Raji (cell line): ENCODE measurements around the gene WASF3.

Experiments
- POLR2A ChIP-seq: IDR thresholded peaks from 2 replicates; pipeline ENCODE4 v1.6.1; 2011; ENCODE audit warnings: low read depth, low read length, control low read depth; ENCODE audit not compliant: insufficient read depth

Gene WASF3

DNA sequence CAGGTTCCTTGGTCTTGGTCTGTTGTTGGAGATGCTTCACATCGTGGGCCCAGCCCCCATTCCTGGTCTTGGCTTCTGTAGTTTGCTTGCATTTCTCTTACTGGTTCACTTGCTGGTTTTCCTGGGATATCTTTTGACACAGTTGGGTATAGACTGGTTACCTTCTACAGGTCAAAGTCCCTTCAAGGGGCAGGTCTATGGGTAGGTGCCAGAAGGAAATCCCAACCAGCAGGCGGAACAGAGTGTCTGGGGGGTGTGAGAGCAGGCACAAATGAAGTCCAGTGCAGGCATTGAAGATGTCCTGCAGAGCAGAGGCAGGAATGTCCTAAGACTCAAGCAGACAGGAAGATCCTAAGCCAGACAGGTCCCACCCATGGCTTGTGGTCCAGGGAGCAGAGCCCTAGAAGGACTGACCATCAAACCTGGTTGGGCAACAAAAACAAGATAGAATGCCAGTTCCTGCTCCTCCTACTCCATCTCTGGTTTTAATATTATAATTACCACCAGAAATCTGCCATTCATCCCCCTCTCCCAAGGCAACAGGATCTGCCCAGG is 17.7 kb upstream of the WASF3 start:
- TF ChIP-seq POLR2A = no peak

DNA sequence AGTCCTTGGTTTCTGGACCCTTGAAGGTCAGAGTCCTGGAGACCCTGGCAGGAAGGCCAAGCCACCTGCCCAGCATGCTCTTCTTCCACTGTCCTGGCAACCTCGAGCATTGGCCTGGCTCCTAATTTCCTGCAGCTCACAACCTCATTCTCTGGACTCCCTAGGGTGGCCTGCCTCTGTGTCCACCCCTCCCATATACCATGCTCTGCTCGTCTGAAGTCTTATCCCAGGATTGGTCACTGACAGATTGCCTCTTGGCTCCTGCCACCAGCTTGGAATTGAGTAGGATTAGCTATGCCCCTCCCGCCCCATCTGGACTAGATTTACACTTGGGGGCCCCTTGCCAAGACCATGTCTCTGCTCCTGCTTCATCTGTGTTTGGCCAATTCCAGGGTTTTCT is 17.1 kb upstream of the WASF3 start:
- TF ChIP-seq POLR2A = no peak

DNA sequence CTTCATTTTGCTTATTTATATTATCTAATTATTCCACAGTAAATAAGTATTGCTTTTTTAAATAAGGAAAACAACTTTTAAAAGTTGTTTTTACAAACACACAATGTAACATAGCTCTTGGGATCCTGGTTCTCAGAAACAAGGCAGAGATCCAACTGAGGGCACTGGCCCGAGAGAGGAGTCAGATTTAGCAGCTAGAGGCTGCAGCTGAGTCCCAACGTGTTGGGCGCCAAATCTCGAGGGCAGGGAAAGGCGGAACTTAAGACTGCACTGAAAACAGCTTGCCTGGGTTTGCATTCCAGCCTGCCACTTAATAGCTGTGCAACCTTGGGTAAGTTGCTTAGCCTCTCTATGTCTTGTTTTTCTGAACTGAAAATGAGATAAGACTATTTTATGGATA is 16.4 kb upstream of the WASF3 start:
- no peak for TF ChIP-seq POLR2A

DNA sequence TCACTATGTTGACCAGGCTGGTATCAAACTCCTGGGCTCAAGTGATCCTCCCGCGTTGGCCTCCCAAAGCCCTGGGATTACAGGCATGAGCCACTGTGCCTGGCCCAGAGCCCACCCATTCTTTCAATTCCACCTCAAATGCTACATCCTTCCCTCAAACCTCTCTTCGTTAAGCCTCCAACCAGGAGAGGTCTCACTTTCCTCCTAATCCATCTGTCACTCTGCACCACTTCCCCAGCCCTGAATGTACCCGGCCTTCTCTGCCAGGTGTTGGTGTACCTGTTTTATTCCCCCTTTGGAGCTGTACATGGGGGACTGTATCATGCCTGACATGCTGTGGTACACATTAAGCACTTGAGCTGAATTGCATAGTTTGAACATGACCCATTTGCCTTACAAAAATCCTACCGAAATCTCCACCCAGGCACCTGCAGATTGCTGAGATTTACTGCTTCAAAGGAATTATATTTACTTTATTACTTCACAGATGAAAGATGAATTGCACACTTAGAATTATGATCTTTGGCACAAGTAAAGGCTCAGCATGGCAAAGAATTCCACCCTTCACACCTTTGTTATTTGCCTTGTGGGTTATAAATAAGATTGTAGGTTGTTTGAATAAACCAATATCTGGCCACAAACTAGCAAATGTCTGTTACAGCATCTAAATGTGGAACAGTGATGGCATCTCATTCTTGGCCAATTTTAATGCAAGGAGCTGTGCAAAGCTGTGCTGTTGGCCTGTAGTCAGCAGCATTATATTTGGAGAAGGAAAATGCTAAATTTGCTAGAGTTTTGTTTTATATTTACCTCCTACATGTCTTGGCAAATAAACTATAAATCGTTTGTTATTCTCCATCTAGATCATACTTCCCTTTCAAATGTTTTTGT is 15.6 kb upstream of the WASF3 start:
- no peak for TF ChIP-seq POLR2A

DNA sequence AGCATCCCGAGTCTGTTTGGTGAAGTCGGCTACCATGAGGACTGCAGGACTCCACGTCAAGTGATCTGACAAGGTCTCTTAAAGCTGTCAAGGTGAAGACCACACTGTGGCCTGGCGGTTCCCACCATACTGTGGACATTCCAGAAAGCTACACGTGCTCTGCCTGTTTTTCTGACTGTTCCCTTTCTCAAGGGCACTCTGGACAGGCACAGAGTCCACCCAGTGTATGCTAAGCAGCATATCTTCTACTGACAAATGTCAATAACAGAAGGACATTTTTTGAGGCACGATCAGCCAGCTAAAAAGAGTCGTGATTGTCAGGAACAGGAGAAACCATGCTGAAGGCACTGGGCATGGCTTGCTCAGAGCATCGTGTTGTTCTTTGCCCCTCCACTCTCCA is 12.8 kb upstream of the WASF3 start:
- no peak for TF ChIP-seq POLR2A

- TF ChIP-seq POLR2A = no peak
These were observed 9.2 kb upstream of the WASF3 start for GRCh38 chr13:26548205-26548765.

DNA sequence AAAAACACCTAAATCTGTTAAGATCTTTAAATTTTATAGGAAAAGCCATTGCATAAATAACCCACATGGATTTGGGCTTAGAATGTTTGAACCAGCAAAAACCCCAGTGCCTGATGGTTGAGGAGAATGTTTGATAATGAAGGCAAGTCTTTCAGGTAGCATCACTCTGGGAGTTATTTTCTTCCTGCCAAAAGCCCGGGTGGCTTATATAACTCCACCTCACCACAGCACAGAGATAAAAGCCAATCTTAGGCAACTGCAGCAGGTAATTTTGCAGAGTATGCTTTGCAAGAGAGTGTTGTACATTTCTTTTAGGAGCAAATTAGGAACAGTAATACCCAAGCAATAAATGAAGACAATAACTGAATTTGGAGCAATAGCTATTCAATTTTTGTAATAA is 7.8 kb upstream of the WASF3 start:
- no peak for TF ChIP-seq POLR2A

DNA sequence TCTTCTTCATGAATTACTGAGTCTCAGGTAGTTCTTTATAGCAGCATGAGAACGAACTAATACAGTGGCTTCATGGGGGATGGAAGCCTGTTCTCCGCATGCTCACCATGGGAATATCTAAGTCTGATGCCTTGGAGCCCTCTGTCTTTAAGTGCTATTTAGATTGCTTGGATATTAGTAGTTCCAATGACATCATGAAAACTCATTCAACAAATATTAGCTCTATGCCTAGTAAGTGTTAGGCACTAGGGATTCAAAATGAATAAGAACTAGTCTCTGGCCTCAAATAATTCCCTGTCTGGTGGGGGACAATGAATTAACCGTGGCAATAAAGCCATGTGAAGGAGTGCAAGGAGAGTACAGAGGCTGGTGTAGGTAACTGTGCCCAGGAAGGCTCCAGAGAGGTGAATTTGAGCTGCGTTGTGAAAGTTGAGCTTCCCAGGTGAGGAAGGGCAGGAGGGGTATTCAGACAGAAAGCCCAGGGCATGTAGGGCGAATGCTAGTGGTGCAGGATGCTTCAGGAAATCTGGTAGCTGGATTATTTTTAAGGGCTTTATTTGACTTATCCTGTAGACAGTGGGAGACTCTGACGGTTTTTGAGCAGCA is 6.1 kb upstream of the WASF3 start:
- TF ChIP-seq POLR2A = no peak

GRCh38 chr13:26555413-26555812 is 2.1 kb upstream of the WASF3 start:
- no peak for TF ChIP-seq POLR2A

DNA sequence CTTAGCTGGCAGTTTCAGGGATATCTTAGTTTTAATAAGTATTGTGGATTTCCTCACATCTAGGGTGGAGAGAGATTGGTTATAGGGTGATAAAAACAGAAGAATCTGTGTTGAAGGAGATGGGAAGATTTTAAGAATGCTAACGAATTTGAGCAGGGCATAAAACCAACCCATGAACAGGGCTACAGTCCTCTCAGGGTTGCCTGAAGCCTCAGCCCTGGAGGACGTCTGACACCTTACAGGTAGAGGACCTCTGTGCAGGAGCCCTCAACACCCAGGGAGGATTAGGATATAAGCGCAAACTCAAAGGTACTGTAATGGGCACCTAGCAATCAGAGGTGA is 461 bp upstream of the WASF3 start:
- TF ChIP-seq POLR2A = no peak

GRCh38 chr13:26558074-26558805 is 757 bp downstream of the WASF3 start:
- no peak for TF ChIP-seq POLR2A

GRCh38 chr13:26558987-26559386 is 1.5 kb downstream of the WASF3 start:
- TF ChIP-seq POLR2A = no peak

DNA sequence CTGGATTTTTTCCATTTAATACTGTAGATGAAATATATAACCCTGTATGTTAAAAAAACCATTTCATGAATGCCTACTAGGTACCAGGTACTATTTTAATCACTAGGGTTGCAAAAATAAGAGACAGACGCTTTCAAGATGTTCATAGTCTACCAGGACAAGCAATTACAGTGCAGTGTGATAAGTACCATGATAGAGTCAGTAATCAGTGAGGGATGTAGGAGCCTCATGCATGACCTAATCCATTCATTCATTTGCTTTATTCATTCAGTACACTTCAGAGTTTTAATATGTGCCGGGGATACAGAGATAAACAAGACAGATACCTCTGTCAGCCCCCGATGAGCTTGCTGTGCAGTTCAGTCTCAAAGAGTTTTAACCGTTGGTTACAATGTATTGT is 3.0 kb downstream of the WASF3 start:
- no peak for TF ChIP-seq POLR2A

DNA sequence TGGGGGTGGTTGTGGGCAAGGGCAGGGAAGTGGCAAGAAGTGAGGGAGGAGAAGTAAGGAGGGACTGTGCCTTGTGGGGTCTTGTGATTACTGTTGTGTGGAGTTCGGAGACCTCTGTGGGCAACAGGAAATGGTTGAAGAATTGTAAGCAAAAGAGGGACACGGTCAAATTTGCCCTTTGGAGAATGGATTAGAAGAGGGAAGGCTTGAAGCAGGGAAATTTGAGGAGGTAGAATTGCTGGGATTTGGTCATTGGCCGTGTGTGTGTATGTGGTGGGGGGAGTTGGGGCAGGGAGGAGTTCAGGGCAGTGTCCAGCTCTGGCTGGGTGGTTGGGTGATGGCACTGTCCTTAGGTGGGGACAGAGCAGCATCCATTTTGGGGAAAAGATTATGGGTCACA is 3.6 kb downstream of the WASF3 start:
- no peak for TF ChIP-seq POLR2A
